ENCODE data around the gene GSE1.

Gene GSE1

GRCh38 chr16:85662482-85662812 lies 49.3 kb downstream of the GSE1 start:
- DNase-seq (ENCODE audit: low read depth), result no peak

- DNase-seq (ENCODE audit: low read depth), result no peak
Observed at GRCh38 chr16:85662976-85663830, 50.1 kb downstream of the GSE1 start.

GRCh38 chr16:85663891-85664321 lies 50.8 kb downstream of the GSE1 start:
- no peak for DNase-seq (ENCODE audit: low read depth)

GRCh38 chr16:85664580-85665372 lies 51.7 kb downstream of the GSE1 start:
- no peak for DNase-seq (ENCODE audit: low read depth)

- no peak for DNase-seq (ENCODE audit: low read depth)
Observed at GRCh38 chr16:85665373-85665740, 52.2 kb downstream of the GSE1 start.

GRCh38 chr16:85665929-85666328 lies 52.8 kb downstream of the GSE1 start:
- DNase-seq (ENCODE audit: low read depth), result no peak

GRCh38 chr16:85667261-85667660 lies 54.1 kb downstream of the GSE1 start:
- DNase-seq (ENCODE audit: low read depth), result no peak

- no peak for DNase-seq (ENCODE audit: low read depth)
Observed at GRCh38 chr16:85667841-85668413, 54.8 kb downstream of the GSE1 start.

GRCh38 chr16:85668676-85669424 lies 55.7 kb downstream of the GSE1 start:
- DNase-seq (ENCODE audit: low read depth), result no peak

- DNase-seq (ENCODE audit: low read depth), result no peak
Observed at GRCh38 chr16:85670840-85671239, 57.7 kb downstream of the GSE1 start.

- no peak for DNase-seq (ENCODE audit: low read depth)
Observed at GRCh38 chr16:85673529-85674417, 60.7 kb downstream of the GSE1 start.

GRCh38 chr16:85674418-85674755 lies 61.3 kb downstream of the GSE1 start:
- no peak for DNase-seq (ENCODE audit: low read depth)

GRCh38 chr16:85674828-85675227 lies 61.7 kb downstream of the GSE1 start:
- DNase-seq (ENCODE audit: low read depth), result no peak

- DNase-seq (ENCODE audit: low read depth), result no peak
Observed at GRCh38 chr16:85675251-85675874, 62.2 kb downstream of the GSE1 start.

- no peak for DNase-seq (ENCODE audit: low read depth)
Observed at GRCh38 chr16:85676466-85676865, 63.3 kb downstream of the GSE1 start.

- DNase-seq (ENCODE audit: low read depth), result no peak
Observed at GRCh38 chr16:85677383-85677967, 64.4 kb downstream of the GSE1 start.

GRCh38 chr16:85678016-85678415 lies 64.9 kb downstream of the GSE1 start:
- DNase-seq (ENCODE audit: low read depth), result no peak

GRCh38 chr16:85678821-85679220 lies 65.7 kb downstream of the GSE1 start:
- DNase-seq (ENCODE audit: low read depth), result no peak

- DNase-seq (ENCODE audit: low read depth), result no peak
Observed at GRCh38 chr16:85679870-85680269, 66.7 kb downstream of the GSE1 start.

GRCh38 chr16:85680352-85680944 lies 67.3 kb downstream of the GSE1 start:
- no peak for DNase-seq (ENCODE audit: low read depth)
